ENCODE measurements around the gene KRTAP4-12. TPM values are rescaled to one million over a fixed set of nuclear protein-coding genes. Genes with fewer than 3 reads are reported as not detected.
"Not testable (repeated sequence)": the region's sequence is repeated elsewhere in the genome, so short reads cannot be mapped to it uniquely, and the experiment has no call there.

Gene KRTAP4-12
- total and polyA plus RNA-seq, 5 donors = not detected

DNA sequence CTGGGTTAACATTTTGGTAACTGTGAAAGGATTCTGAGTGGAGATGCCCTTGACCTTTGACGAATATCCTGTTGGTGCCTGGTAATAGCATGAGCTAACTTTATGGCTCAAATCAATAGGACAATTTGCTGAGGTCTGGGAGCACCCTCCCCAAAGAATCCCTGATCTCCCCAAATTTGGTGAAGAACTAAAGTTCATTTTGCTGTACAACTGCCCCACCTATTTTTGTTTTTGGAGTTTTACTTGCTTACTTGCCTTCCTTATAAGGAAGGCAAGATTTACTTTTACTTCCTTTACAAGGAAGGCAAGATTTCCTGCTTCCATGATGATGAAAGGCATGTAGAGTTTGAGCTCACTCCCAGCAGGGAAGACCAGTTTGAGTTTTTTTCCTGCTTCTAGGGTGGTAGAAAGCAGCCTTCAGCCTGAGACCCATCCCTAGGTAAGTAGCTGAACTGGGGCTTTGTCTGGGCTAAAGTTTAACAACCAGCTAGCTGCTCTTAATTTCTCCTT is 16.0 kb downstream of the KRTAP4-12 start:
- intact Hi-C loops (cut with DNase I) = no loop called here
- WGBS = 59% methylated on average over 1 of the region's 1 CpG
- Histone ChIP-seq H3K4me3 (ENCODE audit: low read length) (no peak overlapping the region), H3K27ac (ENCODE audit: low read length) (no peak overlapping the region), H3K9me3 (ENCODE audit: control insufficient read depth, low read length) (no peaks in the 10 kb centered on the region), H3K27me3 (ENCODE audit: control insufficient read depth, insufficient read depth) (no peaks in the 10 kb centered on the region), H3K4me1 (ENCODE audit: control insufficient read depth, insufficient read depth, low read length) (no peaks in the 10 kb centered on the region)
- DNase-seq (no peak), ATAC-seq (no peak)

DNA sequence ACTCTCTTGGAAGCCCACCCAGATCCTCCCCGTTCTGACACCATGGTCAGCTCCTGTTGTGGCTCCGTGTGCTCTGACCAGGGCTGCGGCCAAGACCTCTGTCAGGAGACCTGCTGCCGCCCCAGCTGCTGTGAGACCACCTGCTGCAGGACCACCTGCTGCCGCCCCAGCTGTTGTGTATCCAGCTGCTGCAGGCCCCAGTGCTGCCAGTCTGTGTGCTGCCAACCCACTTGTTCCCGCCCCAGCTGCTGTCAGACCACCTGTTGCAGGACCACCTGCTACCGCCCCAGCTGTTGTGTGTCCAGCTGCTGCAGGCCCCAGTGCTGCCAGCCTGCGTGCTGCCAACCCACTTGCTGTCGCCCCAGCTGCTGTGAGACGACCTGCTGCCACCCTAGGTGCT is 18.6 kb downstream of the KRTAP4-12 start, which contains the start of gene KRTAP4-9:
Gene KRTAP4-9, plus strand, starts transcription at position 43 of the 400 bp plus-strand sequence. Its CDS starts 0 bp downstream, at position 43.
- H3K9me3 ChIP-seq (ENCODE audit: control insufficient read depth, low read length); H3K4me3 ChIP-seq (ENCODE audit: low read length); intact Hi-C loops (cut with DNase I); ATAC-seq; DNase-seq; H3K4me1 ChIP-seq (ENCODE audit: control insufficient read depth, insufficient read depth, low read length); H3K27me3 ChIP-seq (ENCODE audit: control insufficient read depth, insufficient read depth); H3K27ac ChIP-seq (ENCODE audit: low read length): not testable (repeated sequence)
- WGBS = 70% methylated on average over 10 of the region's 10 CpGs

- H3K27ac ChIP-seq (ENCODE audit: low read length); ATAC-seq; DNase-seq; H3K27me3 ChIP-seq (ENCODE audit: control insufficient read depth, insufficient read depth); H3K9me3 ChIP-seq (ENCODE audit: control insufficient read depth, low read length); H3K4me3 ChIP-seq (ENCODE audit: low read length); H3K4me1 ChIP-seq (ENCODE audit: control insufficient read depth, insufficient read depth, low read length); intact Hi-C loops (cut with DNase I): not testable (repeated sequence)
- 67% methylated on average over 2 of the region's 2 CpGs for WGBS
Observed at GRCh38 chr17:41104386-41105038, 19.5 kb downstream of the KRTAP4-12 start.

DNA sequence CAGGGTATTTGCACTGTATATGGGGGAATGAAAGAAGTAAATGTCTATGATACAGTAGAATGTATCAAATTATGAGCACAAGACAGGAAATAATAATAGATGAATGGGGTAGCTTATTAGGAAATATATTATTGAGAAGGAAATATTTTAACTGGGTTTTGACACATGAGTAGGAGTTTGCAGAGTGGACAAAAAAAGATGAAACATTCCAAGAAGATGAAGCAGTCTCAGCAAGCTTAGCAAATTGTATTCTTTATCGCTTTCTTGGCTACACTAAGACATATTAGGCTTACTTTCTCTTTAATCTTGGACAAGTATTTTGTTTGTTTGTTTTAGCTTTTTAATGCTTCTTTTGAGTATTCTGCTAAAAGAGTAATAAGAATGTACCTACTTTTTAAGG is 20.1 kb downstream of the KRTAP4-12 start:
- ATAC-seq (no peak), DNase-seq (no peak)
- intact Hi-C loops (cut with DNase I) = no loop called here
- Histone ChIP-seq H3K27me3 (ENCODE audit: control insufficient read depth, insufficient read depth) (no peaks in the 10 kb centered on the region), H3K4me3 (ENCODE audit: low read length) (no peak overlapping the region), H3K9me3 (ENCODE audit: control insufficient read depth, low read length) (no peaks in the 10 kb centered on the region), H3K27ac (ENCODE audit: low read length) (no peak overlapping the region), H3K4me1 (ENCODE audit: control insufficient read depth, insufficient read depth, low read length) (no peaks in the 10 kb centered on the region)
- 91% methylated on average over 1 of the region's 1 CpG for WGBS

DNA sequence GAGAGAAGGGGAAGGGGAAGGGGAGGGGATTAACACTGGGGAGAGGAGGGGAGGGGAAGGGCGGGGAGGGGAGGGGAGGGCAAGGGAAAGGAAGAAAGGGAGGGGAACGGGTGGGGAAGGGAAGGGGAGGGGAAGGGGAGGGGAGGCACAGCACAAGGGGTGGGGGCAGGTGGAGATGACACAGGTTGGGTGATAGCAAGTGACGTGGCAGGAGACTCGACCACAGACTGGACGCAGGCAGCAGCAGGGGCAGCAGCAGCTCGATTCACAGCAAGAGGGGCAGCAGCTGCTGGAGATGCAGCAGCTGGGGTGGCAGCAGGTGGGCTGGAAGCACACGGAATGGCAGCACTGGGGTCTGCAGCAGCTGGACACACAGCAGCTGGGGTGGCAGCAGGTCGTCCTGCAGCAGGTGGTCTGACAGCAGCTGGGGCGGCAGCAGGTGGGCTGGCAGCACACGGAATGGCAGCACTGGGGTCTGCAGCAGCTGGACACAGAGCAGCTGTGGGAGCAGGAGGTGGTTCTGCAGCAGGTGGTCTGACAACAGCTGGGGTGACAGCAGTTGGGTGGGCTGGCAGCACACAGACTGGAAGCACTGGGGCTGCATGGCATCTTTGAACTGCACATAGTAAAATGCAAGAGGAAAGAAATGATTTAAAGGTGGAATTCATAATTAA is 22.3 kb downstream of the KRTAP4-12 start, which contains the start of gene KRTAP4-16:
Gene KRTAP4-16, minus strand, starts transcription at position 624 of the 674 bp plus-strand sequence. Its CDS starts 0 bp downstream, at position 624.
- no peaks in the 10 kb centered on the region for H3K27me3 ChIP-seq (ENCODE audit: control insufficient read depth, insufficient read depth)
- no peak within 1 kb of the TSS for H3K27ac ChIP-seq (ENCODE audit: low read length)
- no peak within 1 kb of the TSS for H3K4me3 ChIP-seq (ENCODE audit: low read length)
- DNase-seq (no peak), ATAC-seq (no peak)
- intact Hi-C loops (cut with DNase I) = no loop called here
- H3K4me1 ChIP-seq (ENCODE audit: control insufficient read depth, insufficient read depth, low read length) = no peaks in the 10 kb centered on the region
- no peaks in the 10 kb centered on the region for H3K9me3 ChIP-seq (ENCODE audit: control insufficient read depth, low read length)
- 45% methylated on average over 10 of the region's 10 CpGs for WGBS

DNA sequence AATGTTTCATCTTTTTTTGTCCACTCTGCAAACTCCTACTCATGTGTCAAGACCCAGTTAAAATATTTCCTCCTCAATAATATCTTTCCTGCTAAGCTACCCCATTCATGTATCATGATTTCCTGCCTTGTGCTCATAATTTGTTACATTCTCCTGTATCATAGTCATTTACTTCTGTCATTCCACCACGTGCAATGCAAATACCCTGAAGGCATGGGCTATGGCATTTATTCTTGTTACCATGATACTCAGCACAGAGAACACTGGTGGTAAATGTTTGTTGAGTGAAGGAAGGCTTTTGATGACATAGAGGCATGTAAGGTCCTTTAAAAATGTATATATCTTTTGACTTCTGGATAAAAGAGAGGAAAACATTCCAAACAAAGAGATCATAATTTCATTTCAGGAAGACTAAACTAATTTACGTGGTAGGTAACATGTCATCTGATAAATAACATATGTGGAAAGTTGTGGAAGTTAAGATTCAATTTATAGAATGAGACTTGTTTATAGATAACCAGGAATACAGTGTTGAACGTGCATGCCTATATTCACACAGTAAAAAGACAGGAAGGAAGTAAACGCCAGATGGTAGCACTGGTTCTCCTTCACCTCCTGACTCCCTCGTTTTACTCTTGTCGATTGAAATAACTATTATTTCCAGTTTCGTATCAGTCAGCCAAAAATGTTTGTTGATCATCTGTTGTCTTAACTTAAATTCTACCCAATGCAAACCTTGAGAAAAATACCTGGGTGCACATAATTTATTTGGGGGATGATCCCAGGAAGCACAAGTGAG is 24.1 kb downstream of the KRTAP4-12 start:
- intact Hi-C loops (cut with DNase I); H3K4me3 ChIP-seq (ENCODE audit: low read length); H3K9me3 ChIP-seq (ENCODE audit: control insufficient read depth, low read length); H3K27me3 ChIP-seq (ENCODE audit: control insufficient read depth, insufficient read depth); ATAC-seq; DNase-seq; H3K4me1 ChIP-seq (ENCODE audit: control insufficient read depth, insufficient read depth, low read length); H3K27ac ChIP-seq (ENCODE audit: low read length): not testable (repeated sequence)
- 48% methylated on average over 7 of the region's 7 CpGs for whole genome bisulfite sequencing

DNA sequence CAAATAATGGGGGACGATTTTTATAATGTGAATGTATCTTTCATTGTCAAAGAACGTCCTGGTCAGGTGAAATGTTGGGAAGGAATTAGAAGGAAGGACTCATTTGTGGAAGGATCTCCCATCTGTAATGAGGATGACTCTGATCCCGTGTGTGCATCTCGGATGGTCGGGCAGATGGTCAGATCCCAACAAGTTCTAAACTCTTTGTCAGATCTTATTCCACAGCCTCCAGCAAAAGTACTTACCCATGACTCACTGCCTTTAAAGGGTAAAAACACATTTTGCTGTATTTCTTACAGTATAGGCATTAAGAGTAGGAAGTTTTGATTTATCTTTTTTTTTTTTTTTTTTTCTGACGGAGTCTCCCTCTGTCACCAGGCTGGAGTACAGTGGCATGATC is 25.5 kb downstream of the KRTAP4-12 start:
- no peaks in the 10 kb centered on the region for H3K27me3 ChIP-seq (ENCODE audit: control insufficient read depth, insufficient read depth)
- no peak for DNase-seq

DNA sequence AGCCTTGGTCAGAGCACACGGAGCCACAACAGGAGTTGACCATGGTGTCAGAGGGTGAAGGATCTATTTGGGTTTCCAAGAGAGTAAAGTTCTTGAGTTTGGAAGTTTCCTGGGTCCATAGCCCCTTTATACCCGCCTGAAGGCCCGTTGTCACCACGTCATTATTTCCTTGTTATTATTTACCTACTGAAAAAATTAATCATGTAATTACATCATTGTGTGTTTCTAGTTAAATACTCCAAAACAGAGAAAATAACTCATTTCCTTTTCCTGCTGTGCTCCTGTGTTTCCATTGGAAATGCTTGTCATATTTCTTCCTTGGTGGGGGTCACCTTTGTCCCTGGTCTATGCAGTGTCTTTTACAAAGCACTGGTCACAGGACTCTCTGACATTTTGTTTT is 25.9 kb downstream of the KRTAP4-12 start, which contains the start of gene KRTAP4-8:
Gene KRTAP4-8, minus strand, starts transcription at position 101 of the 400 bp plus-strand sequence. Its CDS starts 58 bp downstream, at position 43.
- no peak for DNase-seq
- no peak within 1 kb of the TSS for H3K4me3 ChIP-seq (ENCODE audit: low read length)
- no peak for ATAC-seq
- H3K27ac ChIP-seq (ENCODE audit: low read length) = no peak within 1 kb of the TSS
- intact Hi-C loops (cut with DNase I) = no loop called here
- 58% methylated on average over 4 of the region's 4 CpGs for WGBS
- no peaks in the 10 kb centered on the region for H3K27me3 ChIP-seq (ENCODE audit: control insufficient read depth, insufficient read depth)
- H3K9me3 ChIP-seq (ENCODE audit: control insufficient read depth, low read length) = no peaks in the 10 kb centered on the region
- no peaks in the 10 kb centered on the region for H3K4me1 ChIP-seq (ENCODE audit: control insufficient read depth, insufficient read depth, low read length)

More for the DNA sequence above, 25.5 kb downstream of the KRTAP4-12 start:
- intact Hi-C loops (cut with DNase I) = no loop called here
- 81% methylated on average over 6 of the region's 6 CpGs for WGBS
- H3K27ac ChIP-seq (ENCODE audit: low read length) = no peak overlapping the region
- no peaks in the 10 kb centered on the region for H3K4me1 ChIP-seq (ENCODE audit: control insufficient read depth, insufficient read depth, low read length)
- ATAC-seq = no peak
- no peaks in the 10 kb centered on the region for H3K9me3 ChIP-seq (ENCODE audit: control insufficient read depth, low read length)
- H3K4me3 ChIP-seq (ENCODE audit: low read length) = no peak overlapping the region

DNA sequence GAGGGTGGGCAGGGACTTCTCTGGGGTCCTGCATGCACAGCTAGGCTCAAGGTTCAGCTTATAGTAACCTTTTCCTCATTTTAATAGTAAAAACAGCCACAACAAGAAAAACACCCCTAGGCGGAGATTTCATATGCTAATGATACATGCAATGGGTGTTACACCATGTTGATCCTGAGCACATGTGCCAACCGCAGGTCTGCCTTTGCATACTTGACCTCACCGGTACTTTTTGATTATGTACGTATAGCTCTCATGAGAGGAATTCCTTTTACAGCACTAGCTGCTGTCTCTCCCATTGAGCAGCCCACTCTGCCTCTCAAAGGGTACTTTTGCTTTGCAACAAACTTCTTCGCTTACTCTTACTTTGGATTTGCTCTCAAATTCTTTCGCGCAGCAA is 27.9 kb downstream of the KRTAP4-12 start:
- H3K27ac ChIP-seq (ENCODE audit: low read length) = no peak overlapping the region
- ATAC-seq = no peak
- no peaks in the 10 kb centered on the region for H3K4me1 ChIP-seq (ENCODE audit: control insufficient read depth, insufficient read depth, low read length)
- H3K27me3 ChIP-seq (ENCODE audit: control insufficient read depth, insufficient read depth) = no peaks in the 10 kb centered on the region
- no peak overlapping the region for H3K4me3 ChIP-seq (ENCODE audit: low read length)
- WGBS = 74% methylated on average over 7 of the region's 7 CpGs
- no peak for DNase-seq
- H3K9me3 ChIP-seq (ENCODE audit: control insufficient read depth, low read length) = no peaks in the 10 kb centered on the region
- intact Hi-C loops (cut with DNase I) = no loop called here

GRCh38 chr17:41088760-41089352 is 35.1 kb downstream of the KRTAP4-12 start:
- ATAC-seq; H3K9me3 ChIP-seq (ENCODE audit: control insufficient read depth, low read length); H3K27me3 ChIP-seq (ENCODE audit: control insufficient read depth, insufficient read depth); H3K4me1 ChIP-seq (ENCODE audit: control insufficient read depth, insufficient read depth, low read length); H3K27ac ChIP-seq (ENCODE audit: low read length); intact Hi-C loops (cut with DNase I); DNase-seq; H3K4me3 ChIP-seq (ENCODE audit: low read length): not testable (repeated sequence)
- 63% methylated on average over 4 of the region's 4 CpGs for WGBS

Data from right cardiac atrium (tissue), 5 donors.